Measurements from ENCODE around the gene ZNF468.
"Not testable (repeated sequence)": the region's sequence is repeated elsewhere in the genome, so short reads cannot be mapped to it uniquely, and the experiment has no call there.

ZNF468 gene

DNA sequence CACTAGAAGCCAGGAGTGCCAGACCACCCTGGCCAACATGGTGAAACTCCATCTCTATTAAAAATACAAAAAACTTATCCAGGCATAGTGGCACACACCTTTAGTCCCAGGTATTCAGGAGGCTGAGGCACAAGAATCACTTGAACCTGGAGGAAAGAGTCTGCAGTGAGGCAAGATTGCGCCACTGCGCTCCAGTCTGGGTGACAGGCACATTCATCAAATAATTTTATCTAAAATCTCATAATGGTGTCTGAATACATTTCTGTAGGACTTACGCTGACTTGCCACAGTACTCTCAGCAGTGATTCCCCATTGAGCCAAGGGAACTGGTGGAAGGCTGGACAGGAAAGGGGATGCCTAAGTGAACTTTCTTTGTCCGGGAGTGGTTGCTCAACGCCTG is 31.7 kb downstream of the ZNF468 start:
- no peak for DNase-seq

DNA sequence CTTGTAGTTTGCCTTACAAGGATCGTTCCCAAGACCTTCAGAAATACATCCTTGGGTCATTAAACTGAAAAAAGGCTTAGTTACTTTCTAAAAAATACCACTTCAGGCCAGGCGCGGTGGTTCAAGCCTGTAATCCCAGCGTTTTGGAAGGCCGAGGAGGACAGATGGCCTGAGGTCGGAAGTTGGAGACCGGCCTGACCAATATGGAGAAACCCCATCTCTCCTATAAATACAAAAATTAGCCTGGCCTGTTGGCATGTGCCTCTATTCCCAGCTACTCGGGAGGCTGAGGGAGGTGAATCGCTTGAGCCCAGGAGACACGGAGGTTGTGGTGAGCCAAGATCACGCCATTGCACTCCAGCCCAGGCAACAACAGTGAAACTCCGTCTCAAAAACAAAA is 33.7 kb downstream of the ZNF468 start:
- no peak for DNase-seq

DNA sequence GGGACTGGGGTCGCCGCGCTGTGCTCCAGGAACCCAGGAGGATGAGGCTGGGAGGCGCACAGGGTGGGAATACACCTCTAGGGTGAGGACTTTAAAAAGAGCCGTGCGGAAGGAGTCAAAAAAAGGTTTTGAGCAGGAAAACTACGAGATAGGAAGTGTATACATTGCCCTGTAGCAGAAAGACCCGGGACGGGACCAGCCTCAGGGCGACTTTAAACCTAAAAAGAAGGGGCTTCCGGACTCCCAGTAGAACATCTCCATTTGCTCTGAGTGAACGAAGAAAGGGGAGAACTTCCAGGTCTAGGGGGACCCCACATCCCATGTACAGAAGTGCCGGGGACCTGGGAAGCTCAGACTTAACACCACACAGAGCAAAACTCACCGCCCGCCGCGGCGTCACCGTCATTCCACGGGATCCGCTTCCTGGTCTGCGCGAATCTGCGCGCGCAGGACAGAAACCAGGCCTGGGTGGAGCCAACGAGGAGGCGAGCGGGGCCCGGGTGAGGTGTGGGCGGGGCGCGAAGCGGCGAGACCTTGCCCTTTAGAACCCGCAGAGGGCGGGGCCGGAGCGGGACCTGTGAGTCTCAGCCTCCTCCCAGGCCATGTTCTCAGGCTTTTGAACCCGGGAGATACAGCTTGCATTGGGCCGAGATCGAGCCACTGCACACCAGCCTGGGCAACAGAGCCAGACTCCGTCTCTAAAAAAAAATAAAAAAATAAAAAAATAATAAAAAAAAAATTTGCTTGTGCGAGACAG is 36.0 kb downstream of the ZNF468 start, which contains the start of gene ZNF28:
TSS of gene ZNF28 (minus strand) at position 430 of the 757 bp plus-strand sequence. CDS start 3,675 bp downstream, outside the sequence.
- DNase-seq, result peak; percentile 46

DNA sequence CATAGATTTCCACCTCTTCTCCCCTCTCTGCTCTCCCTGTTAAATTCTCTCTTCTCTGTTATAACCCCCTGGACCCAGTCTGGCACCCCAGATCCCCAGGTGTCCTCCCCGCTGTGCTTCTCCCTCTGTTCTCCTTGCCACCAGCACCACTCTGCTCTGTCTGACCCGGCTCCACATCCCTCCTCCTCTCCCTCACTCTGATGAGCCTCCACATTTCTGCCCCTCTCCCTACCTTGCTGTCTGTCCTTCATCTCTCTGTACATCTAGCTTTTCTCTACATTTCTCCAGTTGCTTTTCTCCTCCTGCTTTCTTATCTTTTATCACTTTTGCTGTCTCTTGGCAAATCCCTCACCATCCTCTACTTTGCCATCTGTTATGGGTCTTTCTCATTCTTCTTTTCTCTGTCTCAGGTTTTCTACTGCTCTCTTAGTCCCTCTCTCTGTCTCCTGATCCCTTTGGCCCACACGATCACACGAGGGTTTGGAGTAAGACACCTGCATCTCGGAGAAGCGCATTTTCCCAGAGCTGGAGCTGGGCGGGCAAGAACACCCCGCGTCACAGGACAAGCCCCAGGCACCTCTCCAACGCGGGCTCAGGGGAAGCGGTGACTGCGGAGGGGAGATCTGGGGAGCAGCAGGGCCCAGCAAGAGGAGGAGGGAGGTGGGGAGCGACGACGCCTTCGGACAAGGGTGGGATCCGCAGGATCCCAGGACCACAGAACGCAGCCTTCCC is 36.8 kb downstream of the ZNF468 start:
- peak; percentile 3 for DNase-seq

DNA sequence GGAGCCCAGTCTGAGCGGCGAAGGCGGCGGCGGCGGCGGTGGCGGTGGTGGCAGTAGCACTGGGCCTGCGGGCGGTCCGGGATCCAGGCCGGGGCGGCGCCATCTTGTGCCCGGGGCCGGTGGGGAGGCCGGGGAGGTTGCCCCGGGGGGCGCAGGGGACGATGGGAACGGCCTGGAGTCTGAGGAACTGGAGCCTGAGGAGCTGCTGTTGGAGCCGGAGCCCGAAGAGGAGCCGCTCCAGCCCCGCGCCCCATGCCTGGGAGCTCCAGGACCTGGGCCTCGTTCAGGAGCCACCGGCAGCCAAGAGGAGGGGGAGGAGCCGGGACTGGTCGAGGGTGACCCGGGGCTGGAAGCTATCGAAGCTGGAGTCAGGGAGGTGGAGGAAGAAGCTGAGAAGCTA is 47.6 kb downstream of the ZNF468 start:
- DNase-seq, result no peak

DNA sequence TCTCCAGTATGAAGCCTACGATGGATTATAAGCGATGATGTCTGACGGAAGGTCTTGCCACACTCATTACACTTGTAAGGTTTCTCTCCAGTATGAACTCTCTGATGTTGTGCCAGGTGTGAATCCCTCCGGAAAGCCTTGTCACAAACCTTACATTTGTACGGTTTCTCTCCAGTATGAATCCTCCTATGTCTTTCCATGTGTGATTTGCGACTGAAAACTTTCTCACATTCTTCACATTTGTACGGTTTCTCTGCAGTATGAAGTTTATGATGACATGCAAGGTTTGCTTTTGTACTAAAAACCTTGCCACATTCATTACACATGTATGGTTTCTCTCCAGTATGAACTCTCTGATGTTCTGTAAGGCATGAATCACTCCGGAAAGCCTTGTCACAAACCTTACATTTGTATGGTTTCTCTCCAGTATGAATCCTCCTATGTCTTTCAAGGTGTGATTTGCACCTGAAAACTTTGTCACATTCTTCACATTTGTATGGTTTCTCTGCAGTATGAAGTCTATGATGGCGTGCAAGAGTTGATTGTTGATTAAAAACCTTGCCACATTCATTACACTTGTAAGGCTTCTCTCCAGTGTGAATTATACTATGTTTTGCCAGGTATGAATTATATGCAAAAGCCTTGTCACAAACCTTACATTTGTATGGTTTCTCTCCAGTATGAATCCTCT is 57.3 kb downstream of the ZNF468 start:
- not testable (repeated sequence) for DNase-seq

DNA sequence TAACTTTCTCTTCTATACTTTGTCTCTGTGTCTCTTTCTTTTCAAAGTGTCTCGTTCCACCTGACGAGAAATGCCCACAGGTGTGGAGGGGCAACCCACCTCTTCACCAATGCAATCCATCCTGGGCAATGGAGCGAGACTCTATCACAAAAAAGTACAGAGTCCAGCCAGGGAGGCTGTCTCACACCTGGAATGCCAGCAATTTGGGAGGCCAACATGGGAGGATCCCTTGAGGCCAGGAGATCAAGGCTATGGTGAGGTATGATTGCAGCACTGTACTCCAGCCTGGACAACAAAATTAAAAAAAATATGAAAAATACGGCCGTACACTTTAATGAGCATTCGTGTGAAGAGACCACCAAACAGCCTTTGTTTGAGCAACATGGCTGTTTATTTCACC is 68.0 kb downstream of the ZNF468 start:
- DNase-seq, result no peak

All from central memory CD4-positive, alpha-beta T cell (primary cell).